ENCODE data around the gene SLC12A8. TPM values are rescaled to one million over a fixed set of nuclear protein-coding genes. Genes with fewer than 3 reads are reported as not detected.
A peak's percentile ranks its signal among the peaks of the same experiment; 100 is the strongest.

Gene SLC12A8
- total and polyA plus RNA-seq, 2 of the 13 experiments (the other 11 are each of a cell fraction or from before 2014, with no cell fraction given), result 0.44 to 0.71 TPM

DNA sequence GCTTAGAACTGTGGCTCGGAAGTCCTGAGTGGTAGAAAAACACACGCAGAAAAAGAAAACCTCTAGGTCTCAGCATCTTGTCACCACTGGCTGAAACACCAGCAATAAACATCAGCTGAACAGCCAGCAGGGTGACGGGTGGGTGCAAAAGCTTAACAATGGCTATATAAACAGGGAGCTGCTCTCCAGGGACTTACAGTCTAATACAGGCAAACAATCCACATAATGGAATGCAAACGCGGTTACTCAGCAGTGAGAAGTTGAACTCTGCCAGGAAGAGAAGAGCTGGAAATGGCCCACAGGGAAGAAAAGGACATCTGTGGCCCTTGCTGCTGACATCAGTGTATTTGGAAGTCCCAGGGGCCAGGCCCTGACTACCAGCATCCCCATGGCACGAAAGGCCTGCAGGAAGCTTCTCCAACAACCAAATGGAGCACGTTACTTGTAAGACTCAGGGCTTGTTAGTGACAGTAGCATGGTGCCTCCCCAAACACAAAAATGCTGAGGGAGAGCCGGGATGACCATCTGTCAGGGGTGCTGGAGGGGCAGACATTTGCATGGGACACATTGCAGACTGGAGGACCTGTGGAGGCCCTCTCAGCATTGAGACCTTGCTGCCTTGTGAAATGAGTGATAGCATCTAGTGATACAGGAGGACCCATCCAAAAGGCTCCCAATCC is 159.8 kb downstream of the SLC12A8 start (continued):
- TF ChIP-seq PRPF4 (IDR thresholded peaks at IDR 0.05; ENCODE audit: low read depth, low read length, poor library complexity, severe bottlenecking) (no peak), ZNF124 (CRISPR knock-in tag; IDR thresholded peaks at IDR 0.05) (no peak), MED13 (CRISPR knock-in tag; IDR thresholded peaks at IDR 0.05) (no peak), ZNF607 (CRISPR knock-in tag; IDR thresholded peaks at IDR 0.05; ENCODE audit: borderline replicate concordance) (no peak), SMAD1 (CRISPR knock-in tag; IDR thresholded peaks at IDR 0.05; ENCODE audit: borderline replicate concordance, low read depth) (0 out of 2 replicates have a peak, but pooled peaks have one; percentile 23), MAFK (conservative IDR thresholded peaks at IDR 0.05 in 1 of 2, IDR thresholded peaks at IDR 0.05 in 1 of 2; ENCODE audit: low read length in 2 of 2) (peak in 1 of 2 experiments; percentile 20; a peak in 1 of 4 replicates), FOXA1 (IDR thresholded peaks at IDR 0.05) (no peak), FOXA1 (CRISPR knock-in tag; IDR thresholded peaks at IDR 0.05) (peak; percentile 32; the same call in 1 of the 2 replicates), ZFX (CRISPR knock-in tag; IDR thresholded peaks at IDR 0.05; ENCODE audit: low read depth) (no peak), HMG20B (CRISPR knock-in tag; conservative IDR thresholded peaks at IDR 0.05) (no peak), SAP130 (CRISPR knock-in tag; IDR thresholded peaks at IDR 0.05; ENCODE audit: low read depth) (peak; percentile 51; the same call in 1 of the 2 replicates), NFKBIZ (CRISPR knock-in tag; IDR thresholded peaks at IDR 0.05) (no peak), ZNF543 (CRISPR knock-in tag; IDR thresholded peaks at IDR 0.05) (no peak), SMC3 (IDR thresholded peaks at IDR 0.05; ENCODE audit: low read length) (peak; percentile 32; the same call in 1 of the 2 replicates), ETV5 (CRISPR knock-in tag; IDR thresholded peaks at IDR 0.05; ENCODE audit: borderline replicate concordance) (peak; percentile 18; the same call in 1 of the 2 replicates), EZH2 (conservative IDR thresholded peaks at IDR 0.05; ENCODE audit: low read depth, low read length) (no peak), BCL6 (CRISPR knock-in tag; IDR thresholded peaks at IDR 0.05) (peak; percentile 89), ZNF678 (CRISPR knock-in tag; IDR thresholded peaks at IDR 0.05) (no peak), CENPT (CRISPR knock-in tag; IDR thresholded peaks at IDR 0.05; ENCODE audit: low read depth) (no peak), SOX5 (CRISPR knock-in tag; IDR thresholded peaks at IDR 0.05; ENCODE audit: borderline replicate concordance) (peak; percentile 68), ZNF891 (CRISPR knock-in tag; IDR thresholded peaks at IDR 0.05) (no peak), FOXA3 (CRISPR knock-in tag; IDR thresholded peaks at IDR 0.05) (peak; percentile 58; the same call in 1 of the 2 replicates), POLR2A (IDR thresholded peaks at IDR 0.05; ENCODE audit: insufficient read depth in 1 of 2, low read depth in 2 of 2, low read length in 2 of 2) (peak in 1 of 2 experiments; percentile 10; a peak in 1 of 4 replicates), SOX6 (IDR thresholded peaks at IDR 0.05) (no peak), SOX6 (CRISPR knock-in tag; IDR thresholded peaks at IDR 0.05) (peak; percentile 38; the same call in 1 of the 2 replicates)
- TF ChIP-seq, protein P1, sequence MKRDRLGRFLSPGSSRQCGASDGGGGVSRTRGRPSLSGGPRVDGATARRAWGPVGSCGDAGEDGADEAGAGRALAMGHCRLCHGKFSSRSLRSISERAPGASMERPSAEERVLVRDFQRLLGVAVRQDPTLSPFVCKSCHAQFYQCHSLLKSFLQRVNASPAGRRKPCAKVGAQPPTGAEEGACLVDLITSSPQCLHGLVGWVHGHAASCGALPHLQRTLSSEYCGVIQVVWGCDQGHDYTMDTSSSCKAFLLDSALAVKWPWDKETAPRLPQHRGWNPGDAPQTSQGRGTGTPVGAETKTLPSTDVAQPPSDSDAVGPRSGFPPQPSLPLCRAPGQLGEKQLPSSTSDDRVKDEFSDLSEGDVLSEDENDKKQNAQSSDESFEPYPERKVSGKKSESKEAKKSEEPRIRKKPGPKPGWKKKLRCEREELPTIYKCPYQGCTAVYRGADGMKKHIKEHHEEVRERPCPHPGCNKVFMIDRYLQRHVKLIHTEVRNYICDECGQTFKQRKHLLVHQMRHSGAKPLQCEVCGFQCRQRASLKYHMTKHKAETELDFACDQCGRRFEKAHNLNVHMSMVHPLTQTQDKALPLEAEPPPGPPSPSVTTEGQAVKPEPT (CRISPR knock-in tag; IDR thresholded peaks at IDR 0.05; ENCODE audit: low read depth), result no peak
- TF ChIP-seq, protein P2, sequence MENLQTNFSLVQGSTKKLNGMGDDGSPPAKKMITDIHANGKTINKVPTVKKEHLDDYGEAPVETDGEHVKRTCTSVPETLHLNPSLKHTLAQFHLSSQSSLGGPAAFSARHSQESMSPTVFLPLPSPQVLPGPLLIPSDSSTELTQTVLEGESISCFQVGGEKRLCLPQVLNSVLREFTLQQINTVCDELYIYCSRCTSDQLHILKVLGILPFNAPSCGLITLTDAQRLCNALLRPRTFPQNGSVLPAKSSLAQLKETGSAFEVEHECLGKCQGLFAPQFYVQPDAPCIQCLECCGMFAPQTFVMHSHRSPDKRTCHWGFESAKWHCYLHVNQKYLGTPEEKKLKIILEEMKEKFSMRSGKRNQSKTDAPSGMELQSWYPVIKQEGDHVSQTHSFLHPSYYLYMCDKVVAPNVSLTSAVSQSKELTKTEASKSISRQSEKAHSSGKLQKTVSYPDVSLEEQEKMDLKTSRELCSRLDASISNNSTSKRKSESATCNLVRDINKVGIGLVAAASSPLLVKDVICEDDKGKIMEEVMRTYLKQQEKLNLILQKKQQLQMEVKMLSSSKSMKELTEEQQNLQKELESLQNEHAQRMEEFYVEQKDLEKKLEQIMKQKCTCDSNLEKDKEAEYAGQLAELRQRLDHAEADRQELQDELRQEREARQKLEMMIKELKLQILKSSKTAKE (CRISPR knock-in tag; IDR thresholded peaks at IDR 0.05; ENCODE audit: borderline replicate concordance), result no peak
- TF ChIP-seq, protein P3, sequence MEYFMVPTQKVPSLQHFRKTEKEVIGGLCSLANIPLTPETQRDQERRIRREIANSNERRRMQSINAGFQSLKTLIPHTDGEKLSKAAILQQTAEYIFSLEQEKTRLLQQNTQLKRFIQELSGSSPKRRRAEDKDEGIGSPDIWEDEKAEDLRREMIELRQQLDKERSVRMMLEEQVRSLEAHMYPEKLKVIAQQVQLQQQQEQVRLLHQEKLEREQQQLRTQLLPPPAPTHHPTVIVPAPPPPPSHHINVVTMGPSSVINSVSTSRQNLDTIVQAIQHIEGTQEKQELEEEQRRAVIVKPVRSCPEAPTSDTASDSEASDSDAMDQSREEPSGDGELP (IDR thresholded peaks at IDR 0.05; ENCODE audit: borderline replicate concordance, low read depth), result peak; percentile 62; the same call in 1 of the 2 replicates

All from HepG2 (cell line).